NOMO-1 treated with dmso at 0.1 percent for 144 hours (cell line): Measurements from ENCODE around the gene AASDH.
"Not testable (repeated sequence)": the region's sequence is repeated elsewhere in the genome, so short reads cannot be mapped to it uniquely, and the experiment has no call there.

Source experiments
- DNase-seq: peaks from one replicate; lab custom pipeline; 2025; ENCODE audit not compliant: unreplicated experiment; lab: John Stamatoyannopoulos, UW

The AASDH gene

DNA sequence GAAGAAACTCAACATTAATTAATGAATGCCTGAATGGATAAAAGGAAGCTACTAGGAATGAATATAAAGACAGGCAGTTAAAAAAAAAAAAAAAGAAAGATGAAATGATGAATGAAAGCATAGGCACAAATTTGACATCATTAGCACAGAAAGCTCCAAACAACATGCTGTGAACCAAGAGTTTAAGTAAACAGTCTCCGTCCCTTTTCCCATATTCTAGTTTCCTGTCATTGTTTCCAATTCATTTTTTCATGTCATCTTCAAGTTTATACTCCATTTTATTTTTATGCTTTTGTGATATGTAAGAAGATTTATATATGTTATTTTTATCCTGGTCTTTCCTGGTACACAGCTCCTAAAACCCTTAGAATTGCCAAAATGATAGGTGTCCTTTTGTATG lies 17.7 kb upstream of the AASDH start:
- no peak for DNase-seq

DNA sequence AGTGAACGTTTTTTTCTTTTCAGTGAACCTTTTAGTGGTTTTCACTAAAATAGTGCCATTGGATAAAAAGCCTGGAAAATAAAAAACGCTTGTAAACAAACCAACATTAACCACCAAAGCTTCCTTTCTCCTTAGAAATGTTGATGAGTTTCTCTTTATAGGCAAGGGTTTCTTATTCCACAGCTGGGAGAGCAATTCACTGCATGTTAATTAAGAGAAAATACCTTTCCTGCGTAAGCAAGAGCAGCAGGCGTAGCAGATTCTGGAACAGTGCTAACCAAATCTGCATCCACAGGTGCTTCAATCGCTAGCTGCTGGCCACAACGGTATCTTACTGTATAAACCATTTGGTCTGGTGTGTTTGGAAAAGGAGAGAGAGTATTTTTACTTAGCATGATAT lies 13.3 kb upstream of the AASDH start:
- DNase-seq = no peak

DNA sequence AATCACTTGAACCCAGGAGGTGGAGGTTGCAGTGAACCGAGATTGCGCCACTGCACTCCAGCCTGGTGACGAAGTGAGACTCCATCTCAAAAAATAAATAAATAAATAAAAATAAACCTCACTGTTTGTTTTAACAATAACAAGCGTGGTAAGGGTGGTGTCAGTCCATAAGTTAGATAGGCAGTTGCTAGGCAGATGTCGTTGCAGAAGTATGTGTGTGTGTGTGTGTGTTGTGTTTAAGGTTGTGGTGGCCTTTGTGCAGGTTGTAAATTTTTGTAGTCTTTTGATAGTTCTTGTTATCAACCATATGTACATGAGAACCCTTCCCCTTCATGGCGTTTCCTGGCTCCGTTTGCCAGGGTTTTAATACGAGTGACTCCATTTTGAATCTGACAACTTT lies 4.0 kb upstream of the AASDH start:
- DNase-seq = no peak

DNA sequence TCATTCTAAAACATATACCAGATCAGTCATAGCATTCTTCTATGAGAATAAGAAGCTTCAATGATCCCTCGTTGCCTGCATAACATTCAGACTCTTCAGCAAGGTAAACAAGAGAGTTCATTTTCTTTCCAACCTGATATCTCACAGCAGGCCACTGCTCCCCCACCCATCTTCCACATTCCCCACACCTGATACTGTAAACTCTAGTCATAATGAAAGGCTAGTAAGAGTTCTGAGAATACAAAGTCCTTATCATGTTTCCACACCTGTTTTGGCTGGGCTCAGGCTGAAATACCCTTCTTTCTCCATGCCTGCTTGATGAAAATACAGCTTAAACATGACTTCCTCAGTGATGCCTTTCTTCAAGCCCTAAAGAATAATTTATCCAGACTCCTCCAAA lies 2.3 kb upstream of the AASDH start:
- no peak for DNase-seq

DNA sequence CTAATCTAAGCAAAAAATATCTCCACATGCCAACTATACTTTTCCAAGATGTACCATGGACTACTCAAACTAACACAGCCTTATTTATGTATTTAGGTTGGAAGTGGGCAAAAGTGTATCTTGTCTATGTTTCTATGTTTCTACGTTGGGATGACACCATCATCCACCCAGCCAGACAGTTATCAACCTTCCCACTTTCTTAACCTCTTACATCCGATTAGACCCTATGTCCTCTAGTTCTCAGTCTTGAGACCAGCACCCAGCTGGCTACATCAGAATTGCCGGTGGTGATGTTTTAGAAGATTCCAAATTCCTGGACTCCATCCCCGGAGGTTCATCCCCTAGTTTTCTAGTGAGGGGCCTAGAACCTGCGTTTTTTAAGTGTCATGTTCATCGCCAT lies 1.0 kb upstream of the AASDH start:
- no peak for DNase-seq

DNA sequence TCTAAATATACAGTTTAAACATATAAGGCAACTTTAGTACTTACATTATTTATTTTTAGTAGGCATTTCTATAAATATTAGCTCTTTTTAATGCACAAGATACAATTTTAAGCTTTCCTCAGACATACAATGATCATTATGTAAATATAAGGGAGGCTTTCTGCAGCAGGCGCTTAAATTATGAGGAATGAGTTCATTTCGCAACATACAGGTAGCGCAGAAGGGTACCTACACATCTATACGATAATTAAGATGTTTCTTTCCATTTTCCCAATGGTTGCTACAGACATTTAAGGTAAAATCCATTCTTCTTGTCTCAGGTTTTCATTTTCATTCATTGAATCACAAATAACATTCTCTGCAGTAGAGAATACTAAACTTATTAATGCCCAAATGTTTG lies 1.2 kb downstream of the AASDH start:
- DNase-seq = no peak

DNA sequence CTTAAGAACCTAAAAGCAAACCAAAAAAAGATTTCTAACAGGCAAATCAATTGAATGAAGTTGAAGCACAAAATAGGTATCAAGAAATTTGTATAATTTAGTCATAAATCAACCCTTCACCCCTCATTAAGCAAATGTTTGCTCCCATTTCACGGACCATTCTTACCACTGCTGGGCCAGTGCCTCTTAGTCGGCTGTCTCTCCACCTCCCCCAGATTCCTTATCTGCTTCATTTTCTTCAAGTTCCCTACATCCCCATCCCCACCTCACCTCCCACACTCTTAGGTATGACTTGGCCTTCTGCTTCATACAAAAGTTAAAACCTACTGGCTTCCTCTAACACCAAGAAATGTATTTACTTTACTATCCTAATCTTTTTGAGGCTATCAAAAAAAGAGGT lies 11.8 kb downstream of the AASDH start:
- no peak for DNase-seq

DNA sequence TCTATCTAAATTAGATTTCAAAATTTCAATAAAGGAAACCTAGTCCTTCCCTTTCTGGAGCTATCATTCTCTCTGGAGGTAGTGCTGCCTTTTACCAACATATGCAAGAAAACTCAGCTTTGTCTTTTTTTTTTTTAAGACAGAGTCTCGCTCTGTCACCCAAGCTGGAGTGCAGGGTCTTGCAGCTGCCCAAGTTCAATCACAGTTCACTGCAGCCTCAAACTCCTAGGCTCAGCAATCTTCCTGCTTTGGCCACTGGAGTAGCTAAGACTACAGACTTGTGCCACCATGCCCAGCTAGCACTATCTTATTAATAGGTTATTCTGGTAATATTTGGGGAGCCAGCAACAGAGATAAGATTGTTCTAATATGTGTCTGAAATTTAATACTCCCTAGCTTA lies 12.3 kb downstream of the AASDH start:
- DNase-seq = no peak

DNA sequence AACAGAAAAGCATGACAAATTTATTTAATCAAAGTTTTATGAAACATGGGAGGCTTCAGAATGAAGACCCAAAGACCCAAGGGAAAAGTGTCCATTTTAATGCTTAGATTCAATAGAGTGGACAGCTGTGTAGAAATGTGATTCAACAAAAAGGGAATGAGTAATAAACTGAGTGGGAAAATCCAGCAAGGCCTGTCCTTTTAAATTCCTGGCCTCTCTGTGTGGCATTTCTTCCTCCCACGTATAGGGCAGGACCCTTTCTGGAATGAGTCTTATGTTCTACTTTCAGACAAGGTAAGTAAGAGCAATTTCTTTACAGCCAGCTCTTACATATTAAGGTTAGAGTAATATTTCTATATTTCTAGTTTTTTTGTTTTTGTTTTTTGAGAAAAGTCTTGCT lies 14.5 kb downstream of the AASDH start:
- DNase-seq = no peak

DNA sequence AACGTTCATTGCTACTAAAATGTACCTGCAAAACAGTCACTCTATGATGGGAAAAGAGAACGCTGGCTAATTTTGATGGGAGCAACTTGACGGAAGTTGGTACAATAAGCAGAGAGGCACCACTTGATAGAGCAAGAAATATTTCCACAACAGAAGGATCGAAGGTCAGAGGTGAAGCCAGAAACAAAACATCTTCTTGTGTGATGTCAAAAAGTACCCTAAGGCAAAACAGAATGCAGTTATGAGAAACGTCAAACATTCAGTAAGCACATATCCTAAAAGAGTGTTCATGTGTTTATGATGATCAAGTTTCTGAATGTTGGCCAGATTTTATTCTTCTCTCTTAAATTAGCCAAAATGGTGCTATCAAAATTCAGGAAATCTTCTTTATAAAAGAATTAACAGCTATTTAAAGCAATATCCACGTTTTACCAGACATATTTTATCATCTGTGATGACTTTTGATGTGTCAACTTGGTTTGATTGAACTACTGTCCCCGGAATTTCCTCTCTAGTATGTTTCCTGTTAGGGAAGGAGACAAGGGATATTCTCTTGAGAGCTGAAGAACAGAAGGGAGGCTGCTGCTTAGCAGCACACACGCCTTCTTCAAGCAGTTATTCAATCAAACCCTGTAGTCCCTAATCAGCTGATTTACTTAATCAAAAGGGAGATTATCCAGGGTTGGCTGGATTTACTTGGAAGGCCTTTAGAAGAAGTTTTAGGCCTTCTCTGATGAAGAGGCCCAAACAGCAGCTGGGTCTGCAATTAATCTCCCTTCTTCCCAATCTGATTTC lies 15.7 kb downstream of the AASDH start:
- DNase-seq = no peak

DNA sequence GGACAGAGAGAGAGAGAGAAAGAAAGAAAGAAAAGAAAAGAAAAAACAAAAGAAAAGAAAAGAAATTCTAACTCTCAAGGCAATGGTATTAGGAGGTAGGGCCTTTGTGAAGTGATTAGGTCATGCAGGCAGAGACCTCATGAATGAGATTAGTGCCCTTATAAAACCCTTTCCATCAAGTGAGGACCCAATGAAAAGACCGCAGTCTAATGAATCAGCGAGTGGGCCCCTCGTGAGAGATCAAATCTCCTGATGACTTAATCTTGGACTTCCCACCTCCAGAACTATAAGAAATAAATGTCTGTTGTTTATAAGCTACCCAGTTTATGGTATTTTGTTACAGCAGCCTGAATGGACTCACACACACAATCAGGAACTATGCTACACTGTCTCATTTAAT lies 16.9 kb downstream of the AASDH start:
- DNase-seq = no peak

DNA sequence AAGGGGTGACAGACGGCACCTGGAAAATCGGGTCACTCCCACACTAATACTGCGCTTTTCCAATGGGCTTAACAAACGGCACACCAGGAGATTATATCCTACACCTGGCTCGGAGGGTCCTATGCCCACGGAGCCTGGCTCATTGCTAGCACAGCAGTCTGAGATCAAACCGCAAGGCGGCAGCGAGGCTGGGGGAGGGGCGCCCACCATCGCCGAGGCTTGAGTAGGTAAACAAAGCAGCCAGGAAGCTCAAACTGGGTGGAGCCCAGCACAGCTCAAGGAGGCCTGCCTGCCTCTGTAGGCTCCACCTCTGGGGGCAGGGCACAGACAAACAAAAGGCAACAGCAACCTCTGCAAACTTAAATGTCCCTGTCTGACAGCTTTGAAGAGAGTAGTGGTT lies 24.3 kb downstream of the AASDH start:
- DNase-seq = not testable (repeated sequence)

DNA sequence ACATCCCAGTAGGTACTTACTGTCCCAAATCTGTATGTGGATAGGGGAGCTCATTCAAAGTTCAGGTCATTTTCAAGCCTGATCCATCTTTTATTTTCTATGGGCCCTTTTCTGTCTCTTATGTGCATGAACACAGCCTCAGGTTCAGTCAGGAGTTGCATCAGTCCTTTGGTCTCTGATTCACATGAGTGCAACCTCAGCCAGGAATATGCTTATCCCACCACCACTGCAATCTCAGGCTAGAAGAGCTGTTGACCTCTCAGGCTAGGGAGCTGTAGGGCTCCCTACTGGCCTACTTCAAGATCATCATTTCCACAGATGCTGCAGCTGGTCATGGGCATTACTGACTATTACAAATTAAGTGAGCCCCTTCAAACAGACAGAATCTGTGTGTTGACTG lies 27.2 kb downstream of the AASDH start:
- DNase-seq = no peak

DNA sequence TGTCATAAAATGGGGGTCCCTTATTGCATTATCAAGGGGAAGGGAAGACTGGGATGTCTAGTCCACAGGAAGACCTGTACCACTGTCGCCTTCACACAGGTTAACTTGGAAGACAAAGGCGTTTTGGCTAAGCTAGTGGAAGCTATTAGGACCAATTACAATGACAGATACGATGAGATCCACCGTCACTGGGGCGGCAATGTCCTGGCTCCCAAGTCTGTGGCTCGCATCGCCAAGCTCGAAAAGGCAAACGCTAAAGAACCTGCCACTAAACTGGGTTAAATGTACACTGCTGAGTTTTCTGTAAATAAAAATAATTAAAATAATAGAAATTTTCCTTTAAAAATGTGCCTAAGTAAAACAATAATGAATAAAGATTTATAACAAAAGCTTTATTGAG lies 30.6 kb downstream of the AASDH start:
- no peak for DNase-seq

DNA sequence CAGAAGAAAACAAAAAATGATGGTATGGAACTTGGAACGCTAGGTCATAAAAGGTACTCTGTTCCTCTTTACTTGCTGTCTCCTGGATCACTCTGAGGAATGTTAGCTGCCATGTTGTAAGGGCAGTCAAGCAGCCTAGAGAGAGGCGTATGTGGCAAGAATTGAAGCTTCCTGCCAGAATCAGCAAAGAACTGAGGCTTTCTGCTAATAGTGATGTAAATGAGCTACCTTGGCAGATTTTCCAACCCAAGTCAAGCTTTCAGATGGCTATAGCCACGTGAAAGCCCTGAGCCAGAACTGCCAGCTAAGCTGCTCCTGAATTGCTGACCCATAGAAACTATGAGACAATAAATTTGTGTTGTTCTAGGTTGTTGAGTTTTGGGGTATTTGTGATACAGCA lies 38.7 kb downstream of the AASDH start:
- DNase-seq = no peak

DNA sequence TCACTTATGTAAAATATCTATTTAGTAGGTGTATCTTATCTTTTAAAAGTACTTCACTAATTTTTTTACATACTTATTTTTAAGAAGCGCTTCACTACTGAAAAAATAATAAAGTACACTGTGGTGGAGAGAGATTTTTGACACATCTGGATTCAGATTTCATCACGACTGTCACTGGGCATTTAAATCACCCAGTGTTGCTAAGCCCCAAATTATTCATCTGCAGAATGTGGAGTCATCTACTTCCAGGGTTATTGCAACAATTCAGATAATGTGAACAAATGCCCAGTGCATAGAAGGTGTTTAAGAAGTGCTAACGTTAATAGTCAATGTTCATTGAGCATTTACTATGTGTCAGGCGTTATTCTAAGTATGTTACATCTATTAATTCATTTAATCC lies 41.8 kb downstream of the AASDH start:
- no peak for DNase-seq

DNA sequence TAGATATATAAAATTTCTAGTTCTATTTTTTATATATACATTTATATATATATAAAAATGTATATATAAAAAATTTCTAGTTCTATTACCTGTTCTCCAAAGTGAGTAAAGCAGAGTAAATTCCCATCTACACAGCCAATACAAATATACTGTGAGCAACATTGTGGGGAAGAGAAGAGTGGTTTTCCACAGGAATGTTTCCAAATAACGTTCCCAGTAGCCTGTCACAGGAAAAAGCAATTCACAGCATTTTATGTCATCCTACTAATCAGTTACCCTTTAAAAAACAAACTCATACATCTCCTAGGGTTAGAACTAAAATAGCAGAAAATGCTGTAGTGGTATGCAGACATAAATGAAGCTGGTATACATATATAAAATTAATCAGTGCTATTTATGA lies 44.5 kb downstream of the AASDH start:
- no peak for DNase-seq

DNA sequence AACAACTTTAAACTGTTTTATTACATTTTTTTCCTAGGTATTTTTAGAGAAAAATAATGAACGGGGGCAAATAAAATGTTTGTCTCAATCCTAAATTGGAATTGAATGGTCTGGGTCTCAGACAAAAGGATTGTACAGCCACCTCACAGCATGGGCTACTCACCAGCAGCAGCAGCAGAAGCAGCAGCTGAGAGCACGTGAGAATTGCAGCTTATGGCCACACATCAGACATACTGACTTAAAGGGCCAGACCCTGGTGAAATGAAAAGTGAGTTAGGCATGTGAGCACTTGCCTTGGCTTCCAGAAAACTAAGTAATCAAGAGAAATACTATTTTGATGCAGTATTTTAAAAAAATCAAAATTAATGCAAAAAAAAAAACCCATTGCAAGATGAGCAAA lies 56.6 kb downstream of the AASDH start:
- no peak for DNase-seq

DNA sequence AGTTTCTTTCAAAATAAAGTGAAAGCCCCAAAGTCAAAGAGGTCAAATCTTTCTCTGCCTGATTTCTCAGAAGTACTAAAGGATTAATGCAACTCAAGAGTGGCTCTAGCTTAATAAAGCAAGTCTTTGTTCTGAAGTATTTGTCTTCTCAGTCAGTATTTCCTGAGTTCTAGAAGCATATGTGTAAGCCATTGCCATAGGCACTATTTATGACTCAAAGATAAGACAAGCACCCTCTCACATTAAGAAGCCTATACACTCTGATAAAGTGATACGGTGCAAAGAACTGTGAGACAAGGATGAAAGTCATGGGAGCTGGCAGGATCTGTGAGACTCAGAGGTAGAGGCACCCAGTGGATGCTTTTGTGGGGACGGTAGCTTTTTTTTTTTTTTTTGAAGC lies 60.9 kb downstream of the AASDH start:
- DNase-seq = no peak

DNA sequence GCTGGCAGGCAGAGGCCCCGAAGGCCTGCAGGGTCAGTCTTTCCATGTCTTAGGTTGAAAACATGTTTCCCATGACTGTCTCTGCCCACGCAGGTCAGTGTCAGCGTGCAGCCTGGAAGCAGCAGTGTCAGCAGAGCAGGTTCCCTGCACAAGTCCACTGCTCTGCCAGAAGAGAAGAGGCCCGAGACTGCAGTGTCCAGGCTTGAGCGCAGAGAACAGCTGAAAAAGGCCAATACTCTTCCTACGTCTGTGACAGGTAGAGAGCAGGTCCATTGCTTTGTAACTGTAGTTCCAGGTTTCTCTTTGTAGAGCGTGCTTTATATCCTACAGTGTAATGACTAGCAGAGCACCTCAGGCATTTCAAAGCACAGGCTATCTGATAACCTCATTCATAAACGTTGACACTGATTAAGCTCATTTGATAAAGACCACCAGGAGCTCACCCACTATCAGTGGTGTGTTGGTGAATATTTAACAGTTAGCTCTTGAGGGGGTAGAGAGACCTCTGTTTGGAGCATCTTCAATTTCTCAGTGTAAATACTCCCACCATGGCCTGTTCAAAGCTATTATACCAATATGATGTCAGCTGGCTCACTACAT lies 63.2 kb downstream of the AASDH start:
- no peak for DNase-seq

DNA sequence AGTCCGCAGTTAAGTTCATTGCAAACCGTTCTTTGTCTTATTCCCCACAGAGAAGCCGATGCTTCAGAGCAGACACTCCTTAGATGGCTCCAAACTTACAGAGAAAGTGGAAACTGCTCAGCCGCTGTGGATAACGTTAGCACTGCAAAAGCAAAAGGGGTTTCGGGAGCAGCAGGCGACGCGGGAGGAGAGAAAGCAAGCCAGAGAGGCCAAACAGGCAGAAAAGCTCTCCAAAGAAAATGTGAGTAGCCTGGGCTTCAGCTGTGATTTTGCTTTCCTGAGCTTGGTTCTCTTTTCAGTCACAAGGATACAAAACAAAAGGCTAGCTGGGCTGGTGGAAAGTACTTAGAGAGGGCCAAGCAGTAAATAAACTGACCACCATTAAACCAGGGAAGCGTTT lies 64.0 kb downstream of the AASDH start:
- DNase-seq = no peak

DNA sequence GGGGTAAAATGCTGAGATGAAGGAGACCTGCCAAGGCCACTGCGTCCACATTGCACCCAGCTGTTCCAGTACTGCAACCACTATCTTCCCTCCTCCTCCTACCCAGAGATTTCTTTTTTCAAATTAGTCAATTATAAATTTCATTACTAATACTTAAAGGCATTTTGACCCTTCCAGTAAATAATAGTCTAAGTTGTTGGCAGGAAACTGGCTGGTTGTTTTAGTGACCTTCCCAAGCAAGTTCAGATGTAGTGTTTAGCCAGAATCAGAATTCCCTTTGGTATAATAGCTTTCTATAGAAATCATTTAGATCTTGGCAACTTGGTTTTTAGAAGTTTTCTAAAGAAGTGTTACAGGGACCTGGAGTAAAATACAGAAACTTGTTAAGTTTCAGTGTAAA lies 66.0 kb downstream of the AASDH start:
- DNase-seq = no peak

DNA sequence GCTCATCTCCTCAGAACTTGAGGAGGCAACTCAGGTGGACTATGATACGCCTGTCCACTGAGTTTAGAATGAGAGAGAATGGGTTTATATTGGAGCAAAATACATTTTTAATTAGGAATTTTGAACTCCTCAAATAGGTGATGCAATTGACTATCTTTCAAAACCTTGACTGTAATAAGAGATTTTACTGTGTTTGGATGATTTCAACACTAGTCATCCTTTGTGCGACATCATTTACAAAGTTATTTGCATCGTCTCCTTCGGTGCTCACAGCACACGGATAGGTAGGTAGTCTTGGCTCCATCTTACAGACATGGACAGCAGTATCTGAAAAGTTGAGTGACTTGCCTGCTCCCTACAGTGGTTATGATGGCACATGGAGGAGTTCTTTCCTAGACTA lies 67.0 kb downstream of the AASDH start:
- DNase-seq = no peak
